HEK293 (cell line): Measurements from ENCODE around the gene FAM216B.

Source experiments
- GLI2 ChIP-seq: fragments of 450-650 bp; formaldehyde crosslinking; IDR thresholded peaks from 2 replicates; pipeline ENCODE4; 2017; ENCODE audit warnings: missing biosample characterization, missing genetic modification characterization, low read depth, borderline replicate concordance
- REST ChIP-seq: fragments of 450-650 bp; formaldehyde crosslinking; IDR thresholded peaks from 2 replicates; pipeline ENCODE4 v1.5.1; 2016; ENCODE audit warnings: missing biosample characterization, missing genetic modification characterization
- ZFP3 ChIP-seq: fragments of 450-650 bp; formaldehyde crosslinking; IDR thresholded peaks from 2 replicates; pipeline ENCODE4 v1.5.1; 2016; ENCODE audit warnings: low read depth, missing biosample characterization, missing genetic modification characterization
- ZNF121 ChIP-seq: fragments of 450-650 bp; formaldehyde crosslinking; IDR thresholded peaks from 2 replicates; pipeline ENCODE4 v1.5.1; 2016; ENCODE audit warnings: missing biosample characterization, missing genetic modification characterization
- ZNF37A ChIP-seq: fragments of 450-650 bp; IDR thresholded peaks from 2 replicates; pipeline ENCODE4 v1.5.1; 2018; ENCODE audit warnings: missing biosample characterization, missing genetic modification characterization
- ZNF555 ChIP-seq: fragments of 450-650 bp; formaldehyde crosslinking; conservative IDR thresholded peaks from 2 replicates; pipeline ENCODE4 v1.5.1; 2017; ENCODE audit warnings: missing biosample characterization, mild to moderate bottlenecking, missing genetic modification characterization, inconsistent platforms
- ZNF629 ChIP-seq: fragments of 450-650 bp; formaldehyde crosslinking; IDR thresholded peaks from 2 replicates; pipeline ENCODE4 v1.5.1; 2017; ENCODE audit warnings: missing biosample characterization, missing genetic modification characterization
- ZNF654 ChIP-seq: fragments of 450-650 bp; formaldehyde crosslinking; IDR thresholded peaks from 2 replicates; pipeline ENCODE4 v1.5.1; 2016; ENCODE audit warnings: low read depth, missing biosample characterization, missing genetic modification characterization
- ZNF664 ChIP-seq: fragments of 450-650 bp; formaldehyde crosslinking; IDR thresholded peaks from 2 replicates; pipeline ENCODE4 v1.5.1; 2016; ENCODE audit warnings: missing biosample characterization, missing genetic modification characterization
- ZNF777 ChIP-seq: fragments of 450-650 bp; formaldehyde crosslinking; IDR thresholded peaks from 2 replicates; pipeline ENCODE4 v1.5.1; 2017; ENCODE audit warnings: missing biosample characterization, missing genetic modification characterization, borderline replicate concordance
- TF ChIP-seq, protein P1 (sequence below): fragments of 450-650 bp; formaldehyde crosslinking; IDR thresholded peaks from 2 replicates; pipeline ENCODE4 v1.5.1; 2016; ENCODE audit warnings: missing biosample characterization, missing genetic modification characterization

DNA sequence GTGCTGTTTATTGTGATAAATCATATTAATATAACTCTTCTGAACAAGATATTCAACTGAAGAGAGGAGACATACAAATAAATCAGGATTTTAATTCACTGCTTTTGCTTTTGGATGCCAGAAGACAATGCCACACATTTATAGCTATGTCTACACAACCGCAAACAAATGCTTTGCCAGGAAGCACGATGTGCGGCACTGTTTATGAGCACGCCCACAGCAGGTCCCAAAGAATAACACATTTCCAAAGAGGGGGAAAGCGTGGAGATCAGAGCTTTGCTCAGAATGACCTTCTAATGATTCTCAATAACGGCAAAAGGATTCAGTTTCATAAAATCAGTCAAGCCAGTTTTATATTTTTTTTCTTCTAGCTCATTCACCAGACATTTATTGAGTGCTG, 16.7 kb downstream of the FAM216B start:
- TF ChIP-seq REST (tag by site-specific recombination) = no peak
- no peak for TF ChIP-seq ZNF555
- no peak for TF ChIP-seq ZNF629 (tag by site-specific recombination)
- TF ChIP-seq, protein P1, sequence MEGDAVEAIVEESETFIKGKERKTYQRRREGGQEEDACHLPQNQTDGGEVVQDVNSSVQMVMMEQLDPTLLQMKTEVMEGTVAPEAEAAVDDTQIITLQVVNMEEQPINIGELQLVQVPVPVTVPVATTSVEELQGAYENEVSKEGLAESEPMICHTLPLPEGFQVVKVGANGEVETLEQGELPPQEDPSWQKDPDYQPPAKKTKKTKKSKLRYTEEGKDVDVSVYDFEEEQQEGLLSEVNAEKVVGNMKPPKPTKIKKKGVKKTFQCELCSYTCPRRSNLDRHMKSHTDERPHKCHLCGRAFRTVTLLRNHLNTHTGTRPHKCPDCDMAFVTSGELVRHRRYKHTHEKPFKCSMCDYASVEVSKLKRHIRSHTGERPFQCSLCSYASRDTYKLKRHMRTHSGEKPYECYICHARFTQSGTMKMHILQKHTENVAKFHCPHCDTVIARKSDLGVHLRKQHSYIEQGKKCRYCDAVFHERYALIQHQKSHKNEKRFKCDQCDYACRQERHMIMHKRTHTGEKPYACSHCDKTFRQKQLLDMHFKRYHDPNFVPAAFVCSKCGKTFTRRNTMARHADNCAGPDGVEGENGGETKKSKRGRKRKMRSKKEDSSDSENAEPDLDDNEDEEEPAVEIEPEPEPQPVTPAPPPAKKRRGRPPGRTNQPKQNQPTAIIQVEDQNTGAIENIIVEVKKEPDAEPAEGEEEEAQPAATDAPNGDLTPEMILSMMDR = no peak
- TF ChIP-seq ZNF664 = no peak
- no peak for TF ChIP-seq ZNF777 (tag by site-specific recombination)
- TF ChIP-seq ZNF121 (tag by site-specific recombination) = no peak
- TF ChIP-seq ZNF37A (tag by site-specific recombination) = no peak
- no peak for TF ChIP-seq GLI2
- TF ChIP-seq ZNF654 (tag by site-specific recombination) = no peak
- no peak for TF ChIP-seq ZFP3 (tag by site-specific recombination)
